Effector memory CD8-positive, alpha-beta T cell (primary cell): Measurements from ENCODE around the gene RYR1.
"Not testable (repeated sequence)": the region's sequence is repeated elsewhere in the genome, so short reads cannot be mapped to it uniquely, and the experiment has no call there.

Source experiments
- ATAC-seq: fragments of 150-1000 bp; cut with Tn5 transposase; replicated peaks from 2 replicates; pipeline ENCODE4 v1.10.0; 2021; ENCODE audit warnings: mild to moderate bottlenecking, moderate library complexity
- DNase-seq, 3 experiments: peaks; one replicate each; pipeline ENCODE4 v3.0.0; 2021
- H3K27ac Mint-ChIP-seq, 2 donors: one replicate each; pipeline ENCODE4 v1.8.0; 2022; ENCODE audit warnings: mild to moderate bottlenecking in 2 of 2, mixed read lengths in 2 of 2, moderate library complexity in 2 of 2
- H3K27me3 Mint-ChIP-seq, 2 donors: one replicate each; pipeline ENCODE4 v1.8.0; 2022; ENCODE audit warnings: mixed read lengths in 2 of 2
- H3K36me3 Mint-ChIP-seq: one replicate; pipeline ENCODE4 v1.8.0; 2022; ENCODE audit warnings: mild to moderate bottlenecking, moderate library complexity, mixed read lengths; ENCODE audit not compliant: insufficient read depth
- H3K4me1 Mint-ChIP-seq, 2 donors: one replicate each; pipeline ENCODE4 v1.8.0; 2022; ENCODE audit warnings: low read depth in 2 of 2, mixed read lengths in 2 of 2
- H3K4me3 Mint-ChIP-seq, 2 donors: one replicate each; pipeline ENCODE4 v1.8.0; 2022; ENCODE audit warnings: mild to moderate bottlenecking in 2 of 2, mixed read lengths in 2 of 2, moderate library complexity in 2 of 2
- H3K9me3 Mint-ChIP-seq, 2 donors: one replicate each; pipeline ENCODE4 v1.8.0; 2022; ENCODE audit warnings: mixed read lengths in 2 of 2

The RYR1 gene

GRCh38 chr19:38484747-38485146 is 51.3 kb downstream of the RYR1 start:
- no peaks in the 10 kb centered on the region for H3K9me3 Mint-ChIP-seq
- DNase-seq (no peak), ATAC-seq (no peak)
- H3K36me3 Mint-ChIP-seq: peaks cover 3% of the 10 kb centered on the region
- H3K27me3 Mint-ChIP-seq: peaks cover 19 to 38% of the 10 kb centered on the region in 2 donors
- no peaks in the 10 kb centered on the region for H3K4me1 Mint-ChIP-seq
- H3K4me3 Mint-ChIP-seq: no peak overlapping the region
- no peak overlapping the region for H3K27ac Mint-ChIP-seq

DNA sequence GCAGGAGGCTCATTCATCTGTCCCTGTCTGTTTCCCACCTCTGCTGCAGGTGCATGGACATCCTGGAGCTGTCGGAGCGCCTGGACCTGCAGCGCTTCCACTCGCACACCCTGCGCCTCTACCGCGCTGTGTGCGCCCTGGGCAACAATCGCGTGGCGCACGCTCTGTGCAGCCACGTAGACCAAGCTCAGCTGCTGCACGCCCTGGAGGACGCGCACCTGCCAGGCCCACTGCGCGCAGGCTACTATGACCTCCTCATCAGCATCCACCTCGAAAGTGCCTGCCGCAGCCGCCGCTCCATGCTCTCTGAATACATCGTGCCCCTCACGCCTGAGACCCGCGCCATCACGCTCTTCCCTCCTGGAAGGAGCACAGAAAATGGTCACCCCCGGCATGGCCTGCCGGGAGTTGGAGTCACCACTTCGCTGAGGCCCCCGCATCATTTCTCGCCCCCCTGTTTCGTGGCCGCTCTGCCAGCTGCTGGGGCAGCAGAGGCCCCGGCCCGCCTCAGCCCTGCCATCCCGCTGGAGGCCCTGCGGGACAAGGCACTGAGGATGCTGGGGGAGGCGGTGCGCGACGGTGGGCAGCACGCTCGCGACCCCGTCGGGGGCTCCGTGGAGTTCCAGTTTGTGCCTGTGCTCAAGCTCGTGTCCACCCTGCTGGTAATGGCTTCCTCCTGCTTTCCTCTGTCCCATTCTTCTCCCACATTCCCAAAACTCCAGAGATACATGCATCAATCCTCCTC is 52.2 kb downstream of the RYR1 start:
- H3K27me3 Mint-ChIP-seq: peaks cover 28 to 46% of the 10 kb centered on the region in 2 donors
- H3K36me3 Mint-ChIP-seq: peaks cover 3% of the 10 kb centered on the region
- H3K27ac Mint-ChIP-seq: no peak overlapping the region
- H3K4me1 Mint-ChIP-seq: no peaks in the 10 kb centered on the region
- no peaks in the 10 kb centered on the region for H3K9me3 Mint-ChIP-seq
- no peak overlapping the region for H3K4me3 Mint-ChIP-seq
- DNase-seq (no peak), ATAC-seq (no peak)

DNA sequence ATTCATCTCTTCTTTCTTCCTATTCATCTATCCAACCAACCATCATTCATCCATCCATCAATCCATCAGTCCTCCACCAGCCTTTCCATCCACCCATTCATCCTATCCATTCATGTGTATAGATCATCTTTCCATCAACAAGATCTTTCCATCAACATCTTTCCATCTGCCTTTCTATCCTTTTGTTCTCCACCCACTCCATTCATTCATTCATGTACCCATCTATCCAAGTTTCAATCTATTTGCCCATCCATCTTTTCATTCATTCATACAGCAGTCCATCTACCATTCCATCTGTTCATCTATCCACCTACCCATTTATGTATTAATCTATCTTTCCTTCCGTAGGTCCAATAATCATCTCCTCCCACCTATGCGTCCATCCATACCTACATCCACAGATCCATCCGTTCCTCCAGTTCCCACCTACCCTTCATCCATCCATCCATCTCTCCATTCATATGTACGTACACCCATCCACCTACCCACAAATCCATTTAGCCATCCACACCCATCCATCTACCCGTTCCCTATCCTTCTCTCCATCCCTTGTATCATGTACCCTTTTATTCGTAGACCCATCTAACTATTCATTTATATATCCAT is 53.3 kb downstream of the RYR1 start:
- Mint-ChIP-seq H3K9me3 (no peaks in the 10 kb centered on the region), H3K27me3 (peaks cover 25 to 46% of the 10 kb centered on the region in 2 donors), H3K27ac (no peak overlapping the region), H3K4me1 (no peaks in the 10 kb centered on the region), H3K4me3 (no peak overlapping the region), H3K36me3 (no peaks in the 10 kb centered on the region)
- no peak for DNase-seq
- ATAC-seq: no peak

- DNase-seq (no peak), ATAC-seq (no peak)
- H3K36me3 Mint-ChIP-seq: no peaks in the 10 kb centered on the region
- H3K4me3 Mint-ChIP-seq: no peak overlapping the region
- peaks cover 34 to 49% of the 10 kb centered on the region in 2 donors for H3K27me3 Mint-ChIP-seq
- H3K9me3 Mint-ChIP-seq: no peaks in the 10 kb centered on the region
- H3K4me1 Mint-ChIP-seq: peaks cover 0 to 3% of the 10 kb centered on the region in 2 donors
- H3K27ac Mint-ChIP-seq: no peak overlapping the region
Observed at GRCh38 chr19:38488096-38488495, 54.6 kb downstream of the RYR1 start.

DNA sequence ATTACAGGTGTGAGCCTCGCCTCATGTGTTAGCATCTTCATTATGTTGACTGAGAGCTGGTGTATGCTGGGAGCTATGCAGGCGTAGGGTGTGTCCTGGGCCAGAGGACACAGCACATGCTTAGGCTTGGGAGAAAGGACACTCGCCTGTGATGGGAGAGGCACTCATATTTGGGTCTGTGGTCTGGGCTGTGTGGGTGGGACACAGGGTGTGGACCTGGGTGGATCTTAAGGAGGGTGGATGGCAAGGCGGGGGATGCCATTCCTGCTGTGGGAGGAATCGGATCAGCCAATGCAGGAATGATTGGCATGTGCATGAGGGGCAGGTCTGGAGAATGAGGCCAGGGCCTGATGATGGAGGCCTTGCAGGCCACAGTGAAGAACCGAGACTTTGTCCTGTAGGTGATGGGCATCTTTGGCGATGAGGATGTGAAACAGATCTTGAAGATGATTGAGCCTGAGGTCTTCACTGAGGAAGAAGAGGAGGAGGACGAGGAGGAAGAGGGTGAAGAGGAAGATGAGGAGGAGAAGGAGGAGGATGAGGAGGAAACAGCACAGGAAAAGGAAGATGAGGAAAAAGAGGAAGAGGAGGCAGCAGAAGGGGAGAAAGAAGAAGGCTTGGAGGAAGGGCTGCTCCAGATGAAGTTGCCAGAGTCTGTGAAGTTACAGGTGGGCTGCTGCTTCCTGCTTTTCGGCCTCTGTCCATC is 55.4 kb downstream of the RYR1 start:
- H3K4me3 Mint-ChIP-seq: no peak overlapping the region
- no peaks in the 10 kb centered on the region for H3K36me3 Mint-ChIP-seq
- DNase-seq (no peak), ATAC-seq (no peak)
- peaks cover 0 to 3% of the 10 kb centered on the region in 2 donors for H3K4me1 Mint-ChIP-seq
- no peak overlapping the region for H3K27ac Mint-ChIP-seq
- H3K9me3 Mint-ChIP-seq: no peaks in the 10 kb centered on the region
- H3K27me3 Mint-ChIP-seq: peaks cover 34 to 49% of the 10 kb centered on the region in 2 donors

GRCh38 chr19:38490861-38491260 is 57.4 kb downstream of the RYR1 start:
- DNase-seq: no peak
- Mint-ChIP-seq H3K9me3 (no peaks in the 10 kb centered on the region), H3K4me3 (no peak overlapping the region), H3K36me3 (no peaks in the 10 kb centered on the region), H3K27ac (no peak overlapping the region), H3K4me1 (peaks cover 0 to 3% of the 10 kb centered on the region in 2 donors), H3K27me3 (peaks cover 34 to 49% of the 10 kb centered on the region in 2 donors)
- no peak for ATAC-seq

DNA sequence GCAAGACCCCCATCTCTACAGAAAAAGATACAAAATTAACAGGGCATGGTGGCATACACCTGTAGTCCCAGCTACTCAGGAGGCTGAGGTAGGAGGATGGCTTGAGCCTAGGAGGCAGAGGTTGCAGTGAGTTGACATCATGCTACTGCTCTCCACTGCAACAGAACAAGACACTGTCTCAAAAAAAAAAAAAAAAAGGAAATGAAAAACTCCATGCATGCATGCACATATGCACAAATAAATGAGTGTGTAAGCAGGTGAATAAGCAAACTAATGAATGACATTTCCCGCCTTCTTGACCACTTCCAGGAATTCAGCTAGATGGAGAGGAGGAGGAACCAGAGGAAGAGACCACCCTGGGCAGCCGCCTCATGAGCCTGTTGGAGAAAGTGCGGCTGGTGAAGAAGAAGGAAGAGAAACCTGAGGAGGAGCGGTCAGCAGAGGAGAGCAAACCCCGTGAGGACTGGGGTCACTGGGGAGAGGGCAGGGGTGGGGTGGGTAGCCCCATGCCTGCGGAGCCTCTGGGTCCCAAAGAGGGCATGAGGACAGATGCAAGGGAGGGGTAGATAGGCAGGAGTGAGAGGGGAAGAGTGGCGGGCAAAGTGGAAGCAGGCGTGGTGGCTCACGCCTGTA is 58.8 kb downstream of the RYR1 start:
- Mint-ChIP-seq H3K9me3 (no peaks in the 10 kb centered on the region), H3K27ac (no peak overlapping the region), H3K4me3 (no peak overlapping the region), H3K4me1 (peaks cover 0 to 3% of the 10 kb centered on the region in 2 donors), H3K36me3 (no peaks in the 10 kb centered on the region), H3K27me3 (peaks cover 34 to 39% of the 10 kb centered on the region in 2 donors)
- ATAC-seq: no peak
- no peak for DNase-seq

DNA sequence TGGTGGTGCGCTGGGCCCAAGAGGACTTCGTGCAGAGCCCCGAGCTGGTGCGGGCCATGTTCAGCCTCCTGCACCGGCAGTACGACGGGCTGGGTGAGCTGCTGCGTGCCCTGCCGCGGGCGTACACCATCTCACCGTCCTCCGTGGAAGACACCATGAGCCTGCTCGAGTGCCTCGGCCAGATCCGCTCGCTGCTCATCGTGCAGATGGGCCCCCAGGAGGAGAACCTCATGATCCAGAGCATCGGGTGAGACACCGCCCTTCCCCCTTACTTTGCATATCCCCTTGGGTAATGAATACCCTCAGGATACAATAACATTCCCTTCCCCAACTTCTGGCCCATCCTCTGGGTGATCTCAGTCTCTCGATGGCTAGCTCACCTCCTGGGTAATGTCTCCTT is 60.9 kb downstream of the RYR1 start:
- ATAC-seq: no peak
- Mint-ChIP-seq H3K9me3 (no peaks in the 10 kb centered on the region), H3K36me3 (no peaks in the 10 kb centered on the region), H3K27me3 (peaks cover 32% of the 10 kb centered on the region in 2 donors), H3K27ac (no peak overlapping the region), H3K4me3 (no peak overlapping the region), H3K4me1 (peaks cover 0 to 3% of the 10 kb centered on the region in 2 donors)
- DNase-seq: no peak

DNA sequence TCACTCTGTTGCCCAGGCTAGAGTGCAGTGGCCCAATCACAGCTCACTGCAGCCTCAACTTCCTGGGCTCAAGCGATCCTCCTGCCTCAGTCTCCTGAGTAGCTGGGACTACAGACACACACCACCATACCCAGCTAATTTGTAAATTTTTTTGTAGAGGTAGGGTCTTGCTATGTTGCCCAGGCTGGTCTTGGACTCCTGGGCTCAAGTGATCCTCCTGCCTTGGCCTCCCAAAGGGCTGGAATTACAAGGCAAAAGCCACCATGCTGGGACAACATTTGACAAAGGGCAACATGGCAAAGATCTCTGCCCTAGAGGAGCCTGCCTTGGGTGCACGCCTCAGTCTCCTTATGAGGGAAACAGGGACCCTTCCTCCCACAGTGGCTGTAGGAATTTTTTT is 61.9 kb downstream of the RYR1 start:
- H3K27me3 Mint-ChIP-seq: peaks cover 27% of the 10 kb centered on the region in 2 donors
- not testable (repeated sequence) for H3K36me3 Mint-ChIP-seq, DNase-seq, H3K4me3 Mint-ChIP-seq, H3K4me1 Mint-ChIP-seq, H3K27ac Mint-ChIP-seq, H3K9me3 Mint-ChIP-seq, ATAC-seq

- H3K4me3 Mint-ChIP-seq: no peak overlapping the region
- H3K4me1 Mint-ChIP-seq: peaks cover 0 to 3% of the 10 kb centered on the region in 2 donors
- peaks cover 19 to 20% of the 10 kb centered on the region in 2 donors for H3K27me3 Mint-ChIP-seq
- ATAC-seq (no peak), DNase-seq (no peak)
- no peaks in the 10 kb centered on the region for H3K9me3 Mint-ChIP-seq
- H3K36me3 Mint-ChIP-seq: no peaks in the 10 kb centered on the region
- H3K27ac Mint-ChIP-seq: no peak overlapping the region
Observed at GRCh38 chr19:38496116-38496515, 62.6 kb downstream of the RYR1 start.

- ATAC-seq: no peak
- no peak overlapping the region for H3K27ac Mint-ChIP-seq
- H3K4me1 Mint-ChIP-seq: peaks cover 0 to 3% of the 10 kb centered on the region in 2 donors
- DNase-seq: no peak
- no peaks in the 10 kb centered on the region for H3K9me3 Mint-ChIP-seq
- peaks cover 18 to 19% of the 10 kb centered on the region in 2 donors for H3K27me3 Mint-ChIP-seq
- no peaks in the 10 kb centered on the region for H3K36me3 Mint-ChIP-seq
- H3K4me3 Mint-ChIP-seq: no peak overlapping the region
Observed at GRCh38 chr19:38496603-38497487, 63.4 kb downstream of the RYR1 start.

- Mint-ChIP-seq H3K27me3 (peaks cover 9 to 11% of the 10 kb centered on the region in 2 donors), H3K36me3 (no peaks in the 10 kb centered on the region), H3K9me3 (no peaks in the 10 kb centered on the region), H3K27ac (no peak overlapping the region), H3K4me1 (no peaks in the 10 kb centered on the region), H3K4me3 (no peak overlapping the region)
- no peak for DNase-seq
- no peak for ATAC-seq
Observed at GRCh38 chr19:38497907-38498306, 64.4 kb downstream of the RYR1 start.

DNA sequence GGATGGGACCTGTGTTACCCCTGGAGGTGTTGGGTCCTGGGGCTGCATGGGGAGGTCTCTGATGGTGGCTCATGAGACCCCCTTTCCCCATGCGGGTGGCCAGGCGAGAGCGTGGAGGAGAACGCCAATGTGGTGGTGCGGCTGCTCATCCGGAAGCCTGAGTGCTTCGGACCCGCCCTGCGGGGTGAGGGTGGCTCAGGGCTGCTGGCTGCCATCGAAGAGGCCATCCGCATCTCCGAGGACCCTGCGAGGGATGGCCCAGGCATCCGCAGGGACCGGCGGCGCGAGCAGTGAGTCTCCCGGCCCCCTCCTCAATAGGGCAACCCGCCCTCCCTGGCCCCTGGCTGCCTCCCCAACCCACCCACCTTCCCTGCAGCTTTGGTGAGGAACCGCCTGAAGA is 66.0 kb downstream of the RYR1 start:
- Mint-ChIP-seq H3K36me3 (peaks cover 2% of the 10 kb centered on the region), H3K4me3 (no peak overlapping the region), H3K9me3 (no peaks in the 10 kb centered on the region), H3K27me3 (peaks cover 9 to 11% of the 10 kb centered on the region in 2 donors), H3K27ac (no peak overlapping the region), H3K4me1 (no peaks in the 10 kb centered on the region)
- DNase-seq (no peak), ATAC-seq (no peak)
